ENCODE measurements around the gene GLRX. TPM values are rescaled to one million over a fixed set of nuclear protein-coding genes. Genes with fewer than 3 reads are reported as not detected.

Gene GLRX
- polyA plus RNA-seq, 1 of the 3 experiments (the other 2 are of a cell fraction) = 40.0 TPM

DNA sequence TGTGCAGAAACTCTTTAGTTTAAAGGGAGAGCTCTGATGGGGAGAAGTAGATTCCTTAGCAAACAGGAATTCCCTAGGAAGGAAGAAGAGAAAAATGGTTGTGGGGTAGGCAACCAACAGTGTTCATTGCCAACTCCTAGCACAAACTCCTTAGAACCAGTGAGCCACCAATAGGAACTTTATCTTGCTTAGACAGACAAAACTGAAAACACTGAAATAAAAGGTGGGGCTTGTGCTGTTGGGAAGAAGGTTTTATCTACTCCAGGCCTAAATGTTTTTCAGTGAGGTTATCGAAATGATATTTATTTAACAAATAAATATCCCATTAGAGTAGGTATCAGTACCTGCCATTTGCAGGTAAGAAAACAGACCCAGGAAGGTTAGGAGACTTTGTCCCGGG lies 7.7 kb upstream of the GLRX start:
- Histone ChIP-seq H3K9me2 (no peaks in the 10 kb centered on the region), H3F3A (replicated peaks; ENCODE audit: insufficient read depth) (no peaks in the 10 kb centered on the region), H3K4me2 (no peak overlapping the region), H3K36me3 (replicated peaks in 1 of 2; ENCODE audit: control insufficient read depth in 1 of 2, insufficient read depth in 2 of 2, low read length in 1 of 2) (no peaks in the 10 kb centered on the region), H3K79me2 (ENCODE audit: insufficient read depth) (no peaks in the 10 kb centered on the region), H3K4me1 (ENCODE audit: control insufficient read depth in 1 of 2, insufficient read depth in 2 of 2, low read depth in 1 of 2, low read length in 1 of 2) (no peaks in the 10 kb centered on the region), H3K27ac (ENCODE audit: low read depth in 2 of 2, low read length in 1 of 2) (no peak overlapping the region), H3K9me3 (no peaks in the 10 kb centered on the region), H3K27me3 (ENCODE audit: insufficient read depth) (no peaks in the 10 kb centered on the region), H2AFZ (ENCODE audit: low read depth) (no peak overlapping the region), H3K4me3 (ENCODE audit: low read depth in 2 of 2, low read length in 1 of 2) (no peak overlapping the region), H4K20me1 (ENCODE audit: insufficient read depth) (no peaks in the 10 kb centered on the region), H3K9ac (no peak overlapping the region)
- TF ChIP-seq MXI1 (IDR thresholded peaks at IDR 0.05; ENCODE audit: low read depth, low read length) = no peak
- no peak for TF ChIP-seq FOXM1 (IDR thresholded peaks at IDR 0.05; ENCODE audit: low read depth)
- TF ChIP-seq, protein P1, sequence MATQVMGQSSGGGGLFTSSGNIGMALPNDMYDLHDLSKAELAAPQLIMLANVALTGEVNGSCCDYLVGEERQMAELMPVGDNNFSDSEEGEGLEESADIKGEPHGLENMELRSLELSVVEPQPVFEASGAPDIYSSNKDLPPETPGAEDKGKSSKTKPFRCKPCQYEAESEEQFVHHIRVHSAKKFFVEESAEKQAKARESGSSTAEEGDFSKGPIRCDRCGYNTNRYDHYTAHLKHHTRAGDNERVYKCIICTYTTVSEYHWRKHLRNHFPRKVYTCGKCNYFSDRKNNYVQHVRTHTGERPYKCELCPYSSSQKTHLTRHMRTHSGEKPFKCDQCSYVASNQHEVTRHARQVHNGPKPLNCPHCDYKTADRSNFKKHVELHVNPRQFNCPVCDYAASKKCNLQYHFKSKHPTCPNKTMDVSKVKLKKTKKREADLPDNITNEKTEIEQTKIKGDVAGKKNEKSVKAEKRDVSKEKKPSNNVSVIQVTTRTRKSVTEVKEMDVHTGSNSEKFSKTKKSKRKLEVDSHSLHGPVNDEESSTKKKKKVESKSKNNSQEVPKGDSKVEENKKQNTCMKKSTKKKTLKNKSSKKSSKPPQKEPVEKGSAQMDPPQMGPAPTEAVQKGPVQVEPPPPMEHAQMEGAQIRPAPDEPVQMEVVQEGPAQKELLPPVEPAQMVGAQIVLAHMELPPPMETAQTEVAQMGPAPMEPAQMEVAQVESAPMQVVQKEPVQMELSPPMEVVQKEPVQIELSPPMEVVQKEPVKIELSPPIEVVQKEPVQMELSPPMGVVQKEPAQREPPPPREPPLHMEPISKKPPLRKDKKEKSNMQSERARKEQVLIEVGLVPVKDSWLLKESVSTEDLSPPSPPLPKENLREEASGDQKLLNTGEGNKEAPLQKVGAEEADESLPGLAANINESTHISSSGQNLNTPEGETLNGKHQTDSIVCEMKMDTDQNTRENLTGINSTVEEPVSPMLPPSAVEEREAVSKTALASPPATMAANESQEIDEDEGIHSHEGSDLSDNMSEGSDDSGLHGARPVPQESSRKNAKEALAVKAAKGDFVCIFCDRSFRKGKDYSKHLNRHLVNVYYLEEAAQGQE (IDR thresholded peaks at IDR 0.05; ENCODE audit: low read depth, low read length) = no peak
- TF ChIP-seq POLR2AphosphoS5 (IDR thresholded peaks at IDR 0.05; ENCODE audit: low read depth, low read length) = no peak
- TF ChIP-seq, protein P2, sequence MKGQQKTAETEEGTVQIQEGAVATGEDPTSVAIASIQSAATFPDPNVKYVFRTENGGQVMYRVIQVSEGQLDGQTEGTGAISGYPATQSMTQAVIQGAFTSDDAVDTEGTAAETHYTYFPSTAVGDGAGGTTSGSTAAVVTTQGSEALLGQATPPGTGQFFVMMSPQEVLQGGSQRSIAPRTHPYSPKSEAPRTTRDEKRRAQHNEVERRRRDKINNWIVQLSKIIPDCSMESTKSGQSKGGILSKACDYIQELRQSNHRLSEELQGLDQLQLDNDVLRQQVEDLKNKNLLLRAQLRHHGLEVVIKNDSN (IDR thresholded peaks at IDR 0.05; ENCODE audit: borderline replicate concordance, low read depth) = no peak
- TF ChIP-seq NRF1 (IDR thresholded peaks at IDR 0.05; ENCODE audit: low read depth, low read length) = no peak
- no peak for TF ChIP-seq EP300 (IDR thresholded peaks at IDR 0.05; ENCODE audit: borderline replicate concordance in 1 of 2, low read depth in 1 of 2, low read length in 1 of 2)
- TF ChIP-seq FOXJ3 (CRISPR knock-in tag; IDR thresholded peaks at IDR 0.05) = no peak
- no peak for TF ChIP-seq NFIC (IDR thresholded peaks at IDR 0.05; ENCODE audit: borderline replicate concordance)
- TF ChIP-seq, protein P3, sequence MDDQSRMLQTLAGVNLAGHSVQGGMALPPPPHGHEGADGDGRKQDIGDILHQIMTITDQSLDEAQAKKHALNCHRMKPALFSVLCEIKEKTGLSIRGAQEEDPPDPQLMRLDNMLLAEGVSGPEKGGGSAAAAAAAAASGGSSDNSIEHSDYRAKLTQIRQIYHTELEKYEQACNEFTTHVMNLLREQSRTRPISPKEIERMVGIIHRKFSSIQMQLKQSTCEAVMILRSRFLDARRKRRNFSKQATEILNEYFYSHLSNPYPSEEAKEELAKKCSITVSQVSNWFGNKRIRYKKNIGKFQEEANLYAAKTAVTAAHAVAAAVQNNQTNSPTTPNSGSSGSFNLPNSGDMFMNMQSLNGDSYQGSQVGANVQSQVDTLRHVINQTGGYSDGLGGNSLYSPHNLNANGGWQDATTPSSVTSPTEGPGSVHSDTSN (IDR thresholded peaks at IDR 0.05) = no peak
- no peak for TF ChIP-seq YY1 (IDR thresholded peaks at IDR 0.05; ENCODE audit: low read depth)
- TF ChIP-seq ELF1 (IDR thresholded peaks at IDR 0.05) = no peak
- no peak for TF ChIP-seq RFX5 (IDR thresholded peaks at IDR 0.05; ENCODE audit: low read length)
- TF ChIP-seq GATA2 (CRISPR knock-in tag; IDR thresholded peaks at IDR 0.05) = no peak
- TF ChIP-seq TCF12 (IDR thresholded peaks at IDR 0.05) = no peak
- TF ChIP-seq, protein P4, sequence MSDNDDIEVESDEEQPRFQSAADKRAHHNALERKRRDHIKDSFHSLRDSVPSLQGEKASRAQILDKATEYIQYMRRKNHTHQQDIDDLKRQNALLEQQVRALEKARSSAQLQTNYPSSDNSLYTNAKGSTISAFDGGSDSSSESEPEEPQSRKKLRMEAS (IDR thresholded peaks at IDR 0.05; ENCODE audit: low read depth) = no peak
- TF ChIP-seq RXRA (IDR thresholded peaks at IDR 0.05; ENCODE audit: borderline replicate concordance, low read depth) = no peak
- TF ChIP-seq EZH2phosphoT487 (IDR thresholded peaks at IDR 0.05; ENCODE audit: borderline replicate concordance, low read depth) = no peak
- TF ChIP-seq TEAD4 (IDR thresholded peaks at IDR 0.05; ENCODE audit: borderline replicate concordance, insufficient read depth) = no peak
- no peak for DNase-seq
- ChIA-PET POLR2A (interaction anchor here (0.6 kb wide), 1 partner anchor 372 kb away, joined by 3 read pairs; no protein-coding TSS in a partner anchor), CTCF (interaction anchor here (1.4 kb wide), 1 partner anchor 49 kb away, joined by 5 read pairs; no protein-coding TSS in a partner anchor)
- WGBS (ENCODE audit: low lambda C conversion rate) = 78% methylated on average over 2 of the region's 2 CpGs

Measured in SK-N-SH (cell line).